ENCODE measurements around the gene SCGB3A1.

DNA sequence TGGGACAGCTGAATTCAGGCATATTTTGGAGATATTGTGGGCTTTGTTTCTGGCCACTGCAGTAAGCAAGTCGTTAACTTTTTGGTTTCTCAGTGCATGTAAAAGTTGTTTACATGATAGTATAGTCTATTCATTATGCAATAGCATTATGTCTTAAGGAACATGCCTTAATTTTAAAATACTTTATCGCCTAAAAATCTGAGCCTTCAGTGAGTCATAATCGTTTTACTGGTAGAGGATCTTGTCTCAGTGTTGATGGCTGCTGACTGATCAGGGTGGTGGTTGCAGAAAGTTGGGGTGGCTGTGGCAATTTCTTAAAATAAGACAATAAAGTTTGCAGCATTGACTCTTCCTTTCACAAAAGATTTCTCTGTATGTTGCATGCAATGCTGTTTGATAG lies 5.1 kb downstream of the SCGB3A1 start:
- TF ChIP-seq ERF (CRISPR knock-in tag; IDR thresholded peaks at IDR 0.05) (no peak), MTA1 (IDR thresholded peaks at IDR 0.05; ENCODE audit: borderline replicate concordance) (no peak), IRF2 (CRISPR knock-in tag; IDR thresholded peaks at IDR 0.05) (no peak), MXI1 (IDR thresholded peaks at IDR 0.05; ENCODE audit: low read depth, low read length) (no peak), NRF1 (conservative IDR thresholded peaks at IDR 0.05 in 1 of 2, IDR thresholded peaks at IDR 0.05 in 1 of 2) (no peak), NFE2L1 (tag; IDR thresholded peaks at IDR 0.05; ENCODE audit: borderline replicate concordance, low read depth) (no peak), MAZ (CRISPR knock-in tag; conservative IDR thresholded peaks at IDR 0.05 in 1 of 2, IDR thresholded peaks at IDR 0.05 in 1 of 2) (no peak)
- TF ChIP-seq, protein P1, sequence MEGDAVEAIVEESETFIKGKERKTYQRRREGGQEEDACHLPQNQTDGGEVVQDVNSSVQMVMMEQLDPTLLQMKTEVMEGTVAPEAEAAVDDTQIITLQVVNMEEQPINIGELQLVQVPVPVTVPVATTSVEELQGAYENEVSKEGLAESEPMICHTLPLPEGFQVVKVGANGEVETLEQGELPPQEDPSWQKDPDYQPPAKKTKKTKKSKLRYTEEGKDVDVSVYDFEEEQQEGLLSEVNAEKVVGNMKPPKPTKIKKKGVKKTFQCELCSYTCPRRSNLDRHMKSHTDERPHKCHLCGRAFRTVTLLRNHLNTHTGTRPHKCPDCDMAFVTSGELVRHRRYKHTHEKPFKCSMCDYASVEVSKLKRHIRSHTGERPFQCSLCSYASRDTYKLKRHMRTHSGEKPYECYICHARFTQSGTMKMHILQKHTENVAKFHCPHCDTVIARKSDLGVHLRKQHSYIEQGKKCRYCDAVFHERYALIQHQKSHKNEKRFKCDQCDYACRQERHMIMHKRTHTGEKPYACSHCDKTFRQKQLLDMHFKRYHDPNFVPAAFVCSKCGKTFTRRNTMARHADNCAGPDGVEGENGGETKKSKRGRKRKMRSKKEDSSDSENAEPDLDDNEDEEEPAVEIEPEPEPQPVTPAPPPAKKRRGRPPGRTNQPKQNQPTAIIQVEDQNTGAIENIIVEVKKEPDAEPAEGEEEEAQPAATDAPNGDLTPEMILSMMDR (IDR thresholded peaks at IDR 0.05 in 2 of 3, conservative IDR thresholded peaks at IDR 0.05 in 1 of 3; ENCODE audit: insufficient read depth in 2 of 3, low read depth in 1 of 3, low read length in 3 of 3), result no peak
